Measurements from ENCODE around the gene WDR33. TPM values are rescaled to one million over a fixed set of nuclear protein-coding genes. Genes with fewer than 3 reads are reported as not detected.
A peak's percentile ranks its signal among the peaks of the same experiment; 100 is the strongest.

WDR33 gene
- total and polyA plus RNA-seq, 2 of the 13 experiments (the other 11 are each of a cell fraction or from before 2014, with no cell fraction given) = 54.9 to 78.2 TPM

DNA sequence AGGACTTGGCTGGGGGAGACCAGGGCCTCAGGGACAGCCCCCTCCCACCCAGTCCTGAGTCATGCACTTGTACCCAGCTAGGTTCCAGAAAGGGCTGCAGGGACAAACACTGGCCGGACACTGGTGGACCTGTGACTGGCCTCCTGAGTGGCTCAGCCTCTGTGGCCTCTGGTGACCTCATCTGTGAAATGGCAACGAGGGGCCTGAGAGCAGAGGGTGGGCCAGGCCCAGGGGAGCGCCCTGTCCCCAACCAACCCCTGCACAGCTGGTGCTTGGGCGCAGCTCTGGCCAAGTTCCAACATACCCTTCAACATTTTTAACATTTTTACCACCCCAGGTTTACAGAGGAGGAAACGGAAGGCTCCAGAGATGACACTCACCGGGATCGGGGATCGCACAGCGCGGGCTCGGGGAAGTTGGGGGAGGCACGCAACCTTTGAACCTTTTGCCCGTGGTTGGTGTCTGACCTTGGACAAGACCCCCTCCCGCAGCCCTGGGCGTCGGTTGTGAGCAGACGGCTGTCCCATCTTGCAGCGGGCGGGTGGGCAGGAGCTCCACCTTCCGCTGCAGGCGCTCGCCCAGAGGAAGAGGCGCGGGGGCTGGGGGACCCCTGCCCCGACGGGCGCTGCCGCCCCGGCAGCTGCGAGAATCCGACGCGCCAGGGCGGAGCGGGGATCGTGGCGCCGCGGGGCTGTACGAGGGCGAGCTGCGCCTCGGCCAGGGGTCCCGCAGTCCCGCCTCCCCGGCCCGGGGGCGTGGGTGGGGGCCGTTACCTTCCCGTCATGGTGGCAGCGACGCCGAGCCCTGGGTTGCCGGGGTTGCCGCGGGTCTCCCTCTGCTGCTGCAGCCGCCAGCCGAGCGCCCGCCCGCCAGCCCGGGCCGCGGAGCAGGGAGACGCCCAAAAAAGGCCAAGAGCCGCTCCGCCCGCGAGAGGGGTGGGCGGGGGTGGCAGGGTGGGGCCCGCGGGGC is 136.4 kb downstream of the WDR33 start (continued):
- TF ChIP-seq, protein P1, sequence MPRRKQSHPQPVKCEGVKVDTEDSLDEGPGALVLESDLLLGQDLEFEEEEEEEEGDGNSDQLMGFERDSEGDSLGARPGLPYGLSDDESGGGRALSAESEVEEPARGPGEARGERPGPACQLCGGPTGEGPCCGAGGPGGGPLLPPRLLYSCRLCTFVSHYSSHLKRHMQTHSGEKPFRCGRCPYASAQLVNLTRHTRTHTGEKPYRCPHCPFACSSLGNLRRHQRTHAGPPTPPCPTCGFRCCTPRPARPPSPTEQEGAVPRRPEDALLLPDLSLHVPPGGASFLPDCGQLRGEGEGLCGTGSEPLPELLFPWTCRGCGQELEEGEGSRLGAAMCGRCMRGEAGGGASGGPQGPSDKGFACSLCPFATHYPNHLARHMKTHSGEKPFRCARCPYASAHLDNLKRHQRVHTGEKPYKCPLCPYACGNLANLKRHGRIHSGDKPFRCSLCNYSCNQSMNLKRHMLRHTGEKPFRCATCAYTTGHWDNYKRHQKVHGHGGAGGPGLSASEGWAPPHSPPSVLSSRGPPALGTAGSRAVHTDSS (CRISPR knock-in tag; conservative IDR thresholded peaks at IDR 0.05) = no peak
- TF ChIP-seq STAT5B (CRISPR knock-in tag; IDR thresholded peaks at IDR 0.05) (no peak), AKAP8 (CRISPR knock-in tag; IDR thresholded peaks at IDR 0.05) (no peak), ZNF572 (CRISPR knock-in tag; IDR thresholded peaks at IDR 0.05) (no peak), RFXAP (CRISPR knock-in tag; IDR thresholded peaks at IDR 0.05; ENCODE audit: borderline replicate concordance) (no peak), MAFG (CRISPR knock-in tag; IDR thresholded peaks at IDR 0.05) (no peak), KDM3A (CRISPR knock-in tag; IDR thresholded peaks at IDR 0.05; ENCODE audit: low read depth) (no peak), RELA (CRISPR knock-in tag; IDR thresholded peaks at IDR 0.05) (no peak), MTA3 (CRISPR knock-in tag; IDR thresholded peaks at IDR 0.05) (no peak), ZNF678 (CRISPR knock-in tag; IDR thresholded peaks at IDR 0.05) (0 out of 2 replicates have a peak, but pooled peaks have one; percentile 40), ZNF333 (CRISPR knock-in tag; IDR thresholded peaks at IDR 0.05; ENCODE audit: borderline replicate concordance) (no peak), ZNF570 (CRISPR knock-in tag; IDR thresholded peaks at IDR 0.05; ENCODE audit: borderline replicate concordance) (no peak), POLR2AphosphoS2 (IDR thresholded peaks at IDR 0.05; ENCODE audit: low read depth, low read length) (no peak), ESRRA (CRISPR knock-in tag; IDR thresholded peaks at IDR 0.05; ENCODE audit: low read depth) (peak; percentile 67; the same call in 1 of the 2 replicates), KAT7 (CRISPR knock-in tag; IDR thresholded peaks at IDR 0.05; ENCODE audit: borderline replicate concordance) (no peak), ZNF781 (CRISPR knock-in tag; IDR thresholded peaks at IDR 0.05; ENCODE audit: borderline replicate concordance, not compliant biosample characterization) (no peak), ZNF530 (CRISPR knock-in tag; IDR thresholded peaks at IDR 0.05; ENCODE audit: low read depth) (no peak), RXRA (CRISPR knock-in tag; IDR thresholded peaks at IDR 0.05) (peak; percentile 73)
- TF ChIP-seq, protein P2, sequence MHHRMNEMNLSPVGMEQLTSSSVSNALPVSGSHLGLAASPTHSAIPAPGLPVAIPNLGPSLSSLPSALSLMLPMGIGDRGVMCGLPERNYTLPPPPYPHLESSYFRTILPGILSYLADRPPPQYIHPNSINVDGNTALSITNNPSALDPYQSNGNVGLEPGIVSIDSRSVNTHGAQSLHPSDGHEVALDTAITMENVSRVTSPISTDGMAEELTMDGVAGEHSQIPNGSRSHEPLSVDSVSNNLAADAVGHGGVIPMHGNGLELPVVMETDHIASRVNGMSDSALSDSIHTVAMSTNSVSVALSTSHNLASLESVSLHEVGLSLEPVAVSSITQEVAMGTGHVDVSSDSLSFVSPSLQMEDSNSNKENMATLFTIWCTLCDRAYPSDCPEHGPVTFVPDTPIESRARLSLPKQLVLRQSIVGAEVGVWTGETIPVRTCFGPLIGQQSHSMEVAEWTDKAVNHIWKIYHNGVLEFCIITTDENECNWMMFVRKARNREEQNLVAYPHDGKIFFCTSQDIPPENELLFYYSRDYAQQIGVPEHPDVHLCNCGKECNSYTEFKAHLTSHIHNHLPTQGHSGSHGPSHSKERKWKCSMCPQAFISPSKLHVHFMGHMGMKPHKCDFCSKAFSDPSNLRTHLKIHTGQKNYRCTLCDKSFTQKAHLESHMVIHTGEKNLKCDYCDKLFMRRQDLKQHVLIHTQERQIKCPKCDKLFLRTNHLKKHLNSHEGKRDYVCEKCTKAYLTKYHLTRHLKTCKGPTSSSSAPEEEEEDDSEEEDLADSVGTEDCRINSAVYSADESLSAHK (CRISPR knock-in tag; IDR thresholded peaks at IDR 0.05; ENCODE audit: borderline replicate concordance) = no peak
- TF ChIP-seq, protein P3, sequence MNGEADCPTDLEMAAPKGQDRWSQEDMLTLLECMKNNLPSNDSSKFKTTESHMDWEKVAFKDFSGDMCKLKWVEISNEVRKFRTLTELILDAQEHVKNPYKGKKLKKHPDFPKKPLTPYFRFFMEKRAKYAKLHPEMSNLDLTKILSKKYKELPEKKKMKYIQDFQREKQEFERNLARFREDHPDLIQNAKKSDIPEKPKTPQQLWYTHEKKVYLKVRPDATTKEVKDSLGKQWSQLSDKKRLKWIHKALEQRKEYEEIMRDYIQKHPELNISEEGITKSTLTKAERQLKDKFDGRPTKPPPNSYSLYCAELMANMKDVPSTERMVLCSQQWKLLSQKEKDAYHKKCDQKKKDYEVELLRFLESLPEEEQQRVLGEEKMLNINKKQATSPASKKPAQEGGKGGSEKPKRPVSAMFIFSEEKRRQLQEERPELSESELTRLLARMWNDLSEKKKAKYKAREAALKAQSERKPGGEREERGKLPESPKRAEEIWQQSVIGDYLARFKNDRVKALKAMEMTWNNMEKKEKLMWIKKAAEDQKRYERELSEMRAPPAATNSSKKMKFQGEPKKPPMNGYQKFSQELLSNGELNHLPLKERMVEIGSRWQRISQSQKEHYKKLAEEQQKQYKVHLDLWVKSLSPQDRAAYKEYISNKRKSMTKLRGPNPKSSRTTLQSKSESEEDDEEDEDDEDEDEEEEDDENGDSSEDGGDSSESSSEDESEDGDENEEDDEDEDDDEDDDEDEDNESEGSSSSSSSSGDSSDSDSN (CRISPR knock-in tag; IDR thresholded peaks at IDR 0.05) = no peak
